Heart right ventricle (tissue), 16 donors: ENCODE results near the gene DOCK1. TPM values are rescaled to one million over a fixed set of nuclear protein-coding genes. Genes with fewer than 3 reads are reported as not detected.
"Not testable (repeated sequence)": the region's sequence is repeated elsewhere in the genome, so short reads cannot be mapped to it uniquely, and the experiment has no call there.

Source experiments
- ATAC-seq, 8 donors: fragments of 200-7000 bp; cut with Tn5 transposase; one replicate each; pipeline ENCODE4 v1.9.1; 2020; ENCODE audit warnings: mild to moderate bottlenecking in 8 of 8, moderate library complexity in 8 of 8, moderate number of reproducible peaks in 1 of 8
- DNase-seq, 2 donors: peaks; one replicate each; pipeline ENCODE4 v3.0.0-alpha.2; 2020
- H3K27ac ChIP-seq, 10 donors: fragments of 200-600 bp; sonication (generic) in 2 of 10; one replicate each; pipeline versions ENCODE4 v1.5.0 to v1.8.0; 2020 to 2022; ENCODE audit warnings: mild to moderate bottlenecking in 3 of 10
- H3K27me3 ChIP-seq, 7 donors: fragments of 200-600 bp; one replicate each; pipeline ENCODE4 v1.8.0; 2021 to 2022; ENCODE audit warnings: mild to moderate bottlenecking in 2 of 7
- H3K36me3 ChIP-seq, 9 donors: fragments of 200-600 bp; sonication (generic) in 1 of 9; one replicate each; pipeline versions ENCODE4 v1.5.0 to v1.8.0; 2020 to 2022; ENCODE audit warnings: mild to moderate bottlenecking in 2 of 9
- H3K4me1 ChIP-seq, 9 donors: fragments of 200-600 bp; sonication (generic) in 1 of 9; one replicate each; pipeline versions ENCODE4 v1.5.0 to v1.8.0; 2020 to 2022; ENCODE audit warnings: mild to moderate bottlenecking in 4 of 9
- H3K4me3 ChIP-seq, 10 donors: fragments of 200-600 bp; sonication (generic) in 2 of 10; one replicate each; pipeline versions ENCODE4 v1.5.0 to v1.8.0; 2020 to 2022; ENCODE audit warnings: mild to moderate bottlenecking in 7 of 10, moderate library complexity in 2 of 10
- H3K9me3 ChIP-seq, 11 donors: fragments of 200-600 bp in 10 of 11; sonication (generic) in 2 of 11; one replicate each; pipeline versions ENCODE4 v1.5.0 to v1.8.0; 2013 to 2022; ENCODE audit warnings: mild to moderate bottlenecking in 2 of 11, control low read depth in 1 of 11, moderate library complexity in 1 of 11
- CTCF ChIP-seq, 9 donors: fragments of 200-600 bp; sonication (generic) in 2 of 9; IDR thresholded peaks; one replicate each; pipeline versions ENCODE4 v1.5.0 to v1.8.0; 2021 to 2022; ENCODE audit warnings: antibody characterized with exemption in 9 of 9, mild to moderate bottlenecking in 5 of 9, moderate library complexity in 1 of 9
- WGBS, 2 donors: extraction: QIAGEN DNeasy Blood & Tissue Kit; methylation state at CpG; one replicate each; pipeline ENCODE4 v1.1.7; 2013; ENCODE audit warnings: inconsistent platforms in 1 of 2; 5-methylcytosine and 5-hydroxymethylcytosine counted together
- intact Hi-C, 10 donors: fragments of 100-400 bp; cut with DNase I; formaldehyde crosslinking; loops; one replicate each; pipeline versions ENCODE4 v1.11.1 to v1.14.2; 2022
- polyA plus RNA-seq, 2 donors: library from polyadenylated mRNA; stranded (reverse); fragments of 200-250 nt; gene quantifications; one replicate each; pipeline ENCODE4 v1.2.3, GENCODE V29; 2013
- total RNA-seq, 10 donors: library from RNA; stranded (reverse); fragmentation: NEBNext Ultra II Directional in 3 of 10; extraction: Animal tissue kit (Norgen Biotek cat#: 25700) in 3 of 10; gene quantifications; one replicate each; pipeline versions ENCODE4 v1.2.1 to v1.2.4, GENCODE V29; 2021 to 2023
- donor health status: Arrhythmogenic right ventricular cardiomyopathy.
- donor health status: ischemic (EF 13 %, LVEDD 7.1; RV severe dilation, severe dysfunction).
- donor health status: healthy with polysubstance abuse.
- donor health status: DM: no; HTN: yes; CAD: no.
- donor health status: DM: no; HTN: no; CAD: no.
- donor health status: ischemic (EF 25% LVEDD 6.9; RV normal size, moderate dysfunction).
- donor health status: ischemic (EF 25% LVEDD 5.7; RV mildly dilated, moderate dysfunction).
- donor health status: healthy.
- donor health status: DM: yes; HTN: yes; CAD: no.
- donor health status: Ischemic cardiomyopathy.
- donor health status: ischemic (EF 35%, LVEDD 5.7; RV mildly dilated, moderate dysfunction).
- donor health status: nonischemic (EF 11% LVEDD 7.7; RV severe dilation, severe dysfunction).
- donor health status: DM: yes; HTN: yes; CAD: no.
- donor health status: PGD.
- donor health status: ischemic (EF 29% LVEDD 5.4; RV normal size, mild dysfunction).
- donor health status: nonischemic (EF 23%, LVEDD 6.1; RV moderate dilation, normal function).

Gene DOCK1
- total and polyA plus RNA-seq, 12 donors: 7.8 to 26.7 (median 19.8) TPM

GRCh38 chr10:126889421-126889820 lies 15.8 kb upstream of the DOCK1 start:
- ATAC-seq (no peak), DNase-seq (no peak)
- Histone ChIP-seq H3K4me1 (peaks cover 0 to 4% (median 0%) of the 10 kb centered on the region in 9 donors), H3K9me3 (peaks cover 0 to 5% (median 0%) of the 10 kb centered on the region in 11 donors), H3K27ac (no peak overlapping the region), H3K4me3 (no peak overlapping the region), H3K27me3 (no peaks in the 10 kb centered on the region), H3K36me3 (no peaks in the 10 kb centered on the region)
- WGBS, 2 donors: 62 to 77% methylated on average over 1 of the region's 1 CpG
- intact Hi-C loops: no loop called here
- TF ChIP-seq CTCF (IDR thresholded peaks at IDR 0.05): no peak

- intact Hi-C loops, ATAC-seq, DNase-seq: not testable (repeated sequence)
Observed at GRCh38 chr10:126890797-126891196, 14.4 kb upstream of the DOCK1 start.

DNA sequence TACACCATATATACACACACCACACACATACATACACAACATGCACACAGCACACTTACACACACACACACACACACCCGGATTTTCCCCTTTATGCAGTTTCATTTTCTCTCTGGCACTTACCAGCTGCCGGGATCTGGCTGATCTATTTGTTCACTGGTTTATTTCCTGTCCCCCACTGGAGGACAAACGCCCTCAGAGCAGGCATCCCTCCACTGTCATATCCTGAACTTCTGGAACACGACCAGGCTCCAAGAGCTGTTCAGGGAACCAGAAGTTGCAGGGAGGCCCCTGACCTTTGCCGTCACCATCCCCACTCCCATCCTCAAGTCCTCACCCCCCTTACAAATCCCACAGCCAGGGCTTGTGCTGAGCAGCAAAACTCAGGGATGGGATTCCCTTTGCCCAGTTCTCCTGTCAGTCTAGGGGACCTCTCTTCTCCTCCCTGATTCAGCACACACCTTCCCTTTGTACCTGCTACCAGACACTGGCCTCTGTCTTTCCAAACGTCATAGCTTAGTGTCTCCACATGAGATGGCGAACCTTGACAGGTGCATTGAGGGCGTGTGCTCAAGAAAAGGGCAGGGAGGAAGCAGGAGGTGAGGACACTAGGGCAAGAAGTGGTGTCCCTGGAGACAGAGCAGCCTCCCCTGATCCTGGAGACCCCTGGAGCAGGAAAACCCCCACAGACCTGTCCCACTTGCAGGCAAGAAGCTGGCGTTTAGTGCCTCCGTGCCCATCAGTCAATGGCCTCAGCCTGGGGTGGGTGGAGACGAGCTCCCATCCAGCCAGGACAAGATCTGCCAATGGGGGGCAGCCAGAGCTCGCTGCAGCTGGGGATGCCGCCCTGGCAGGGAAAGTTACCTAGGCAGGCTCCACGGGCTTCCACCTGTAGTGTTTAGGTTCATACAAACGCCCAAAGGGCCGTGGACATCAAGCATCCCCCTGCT lies 12.7 kb upstream of the DOCK1 start:
- Histone ChIP-seq H3K4me1 (peaks cover 0 to 4% (median 0%) of the 10 kb centered on the region in 9 donors), H3K36me3 (no peaks in the 10 kb centered on the region), H3K27ac (no peak overlapping the region), H3K9me3 (peaks cover 0 to 7% (median 0%) of the 10 kb centered on the region in 11 donors), H3K4me3 (no peak overlapping the region), H3K27me3 (no peaks in the 10 kb centered on the region)
- no peak for TF ChIP-seq CTCF (IDR thresholded peaks at IDR 0.05)
- WGBS, 2 donors: 64 to 65% methylated on average over 16 of the region's 16 CpGs
- intact Hi-C loops: no loop called here
- DNase-seq (no peak), ATAC-seq (peak in 5 of 8 donors; percentile 22 to 84 (median 65))

More at GRCh38 chr10:126890797-126891196, 14.4 kb upstream of the DOCK1 start:
- not testable (repeated sequence) for H3K9me3 ChIP-seq, H3K27ac ChIP-seq, H3K4me1 ChIP-seq, H3K36me3 ChIP-seq, H3K4me3 ChIP-seq, H3K27me3 ChIP-seq
- WGBS, 2 donors: 88 to 94% methylated on average over 5 of the region's 5 CpGs

GRCh38 chr10:126893206-126893605 lies 12.0 kb upstream of the DOCK1 start:
- no peak for DNase-seq
- no peaks in the 10 kb centered on the region for H3K36me3 ChIP-seq
- H3K27ac ChIP-seq: no peak overlapping the region
- H3K27me3 ChIP-seq: no peaks in the 10 kb centered on the region
- WGBS, 2 donors: 86 to 91% methylated on average over 9 of the region's 9 CpGs
- intact Hi-C loops: no loop called here
- TF ChIP-seq CTCF (IDR thresholded peaks at IDR 0.05): no peak
- ATAC-seq: no peak
- H3K4me1 ChIP-seq: peaks cover 0 to 4% (median 0%) of the 10 kb centered on the region in 9 donors
- H3K9me3 ChIP-seq: peaks cover 0 to 14% (median 1%) of the 10 kb centered on the region in 11 donors
- H3K4me3 ChIP-seq: no peak overlapping the region
